GM18520 (cell line): ENCODE results near the gene PAPSS1.

Experiments
- ATAC-seq: cut with Tn5 transposase; IDR thresholded peaks from one replicate; pipeline ENCODE4 v1.9.1; 2021; ENCODE audit not compliant: unreplicated experiment

The PAPSS1 gene

GRCh38 chr4:107572281-107572680 lies 147.8 kb downstream of the PAPSS1 start:
- ATAC-seq = no peak

DNA sequence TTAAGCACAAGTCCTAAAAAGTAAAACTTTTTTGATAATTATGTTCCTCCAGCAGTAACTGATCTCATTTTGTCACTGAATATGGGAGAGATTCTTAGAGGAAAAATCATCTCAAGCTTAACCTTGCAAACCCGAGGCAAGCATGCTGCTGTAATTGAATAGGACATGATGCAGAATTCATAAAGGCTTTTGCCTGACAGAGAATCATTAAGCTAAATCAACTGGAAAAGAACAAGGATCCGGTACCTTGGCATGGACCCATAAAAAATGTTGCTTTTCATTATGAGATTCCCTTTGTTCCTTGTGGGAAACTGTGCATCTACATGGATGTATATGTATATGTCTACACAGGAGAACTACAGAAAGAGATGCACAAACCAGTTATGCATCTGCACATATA lies 149.1 kb downstream of the PAPSS1 start:
- no peak for ATAC-seq

DNA sequence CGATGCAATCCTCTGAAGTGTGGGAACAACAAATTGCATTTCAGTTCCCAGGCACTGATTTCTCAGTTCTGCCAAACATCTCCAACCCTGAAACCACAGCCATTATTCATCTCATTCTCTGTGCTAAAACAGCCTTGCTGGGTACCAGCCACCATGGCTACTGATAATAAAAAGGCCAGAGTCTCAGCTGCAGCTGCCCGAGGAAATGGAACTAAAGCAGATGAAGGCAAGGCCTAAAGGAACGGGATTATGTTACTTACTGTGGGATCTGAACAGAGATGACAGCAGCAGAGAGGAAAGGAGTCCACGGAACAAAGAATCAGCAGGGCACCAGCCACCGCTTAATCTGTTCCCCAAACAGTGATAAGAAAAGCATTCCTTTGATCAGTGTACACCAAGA lies 155.7 kb downstream of the PAPSS1 start:
- ATAC-seq = no peak
